HepG2 (cell line): ENCODE measurements around the gene PLG. TPM values are rescaled to one million over a fixed set of nuclear protein-coding genes. Genes with fewer than 3 reads are reported as not detected.

ENCODE experiments used
- E2F5 ChIP-seq: sonication (generic); formaldehyde crosslinking; conservative IDR thresholded peaks from 2 replicates; pipeline ENCODE4 v1.4.0; 2020; ENCODE audit warnings: missing genetic modification reagents
- EEA1 ChIP-seq: sonication (generic); formaldehyde crosslinking; IDR thresholded peaks from 2 replicates; pipeline ENCODE4 v1.5.1; 2020; ENCODE audit warnings: mild to moderate bottlenecking, missing genetic modification reagents, borderline replicate concordance
- FLYWCH1 ChIP-seq: sonication (generic); formaldehyde crosslinking; IDR thresholded peaks from 2 replicates; pipeline ENCODE4 v1.8.1; 2023; ENCODE audit warnings: mild to moderate bottlenecking, missing genetic modification reagents
- HNF1A ChIP-seq, 2 experiments: sonication (generic) in 1 of 2; formaldehyde crosslinking in 1 of 2; IDR thresholded peaks; 2 replicates each; pipeline versions ENCODE4 v1.4.0 to v1.6.1; 2016 to 2020; ENCODE audit warnings: borderline replicate concordance in 1 of 2, low read depth in 1 of 2, mild to moderate bottlenecking in 1 of 2, missing genetic modification reagents in 1 of 2
- NR1H2 ChIP-seq: sonication (generic); formaldehyde crosslinking; IDR thresholded peaks from 2 replicates; pipeline ENCODE4 v1.8.1; 2022; ENCODE audit warnings: low read depth, missing genetic modification reagents, borderline replicate concordance
- SATB2 ChIP-seq: sonication (generic); formaldehyde crosslinking; IDR thresholded peaks from 2 replicates; pipeline ENCODE4 v1.5.0; 2020; ENCODE audit warnings: missing genetic modification reagents
- SIX4 ChIP-seq: sonication (generic); formaldehyde crosslinking; IDR thresholded peaks from 2 replicates; pipeline ENCODE4 v1.4.0; 2020; ENCODE audit warnings: missing genetic modification reagents
- TAF15 ChIP-seq: fragments of 200-400 bp; formaldehyde crosslinking; IDR thresholded peaks from one replicate; pipeline ENCODE4 v1.6.1; 2018; ENCODE audit warnings: mild to moderate bottlenecking, low read depth, low read length; ENCODE audit not compliant: poor library complexity, severe bottlenecking
- TBL1XR1 ChIP-seq: fragments of 150-350 bp; IDR thresholded peaks from 2 replicates; pipeline ENCODE4 v1.6.1; 2014; ENCODE audit warnings: borderline replicate concordance, low read length; ENCODE audit not compliant: partially characterized antibody
- ZNF512 ChIP-seq: sonication (generic); formaldehyde crosslinking; IDR thresholded peaks from 2 replicates; pipeline ENCODE4 v1.4.0; 2020; ENCODE audit warnings: mild to moderate bottlenecking, missing genetic modification reagents
- ZNF776 ChIP-seq: sonication (generic); formaldehyde crosslinking; IDR thresholded peaks from 2 replicates; pipeline ENCODE4 v1.4.0; 2020; ENCODE audit warnings: mild to moderate bottlenecking, missing genetic modification reagents
- ZNF891 ChIP-seq: sonication (generic); formaldehyde crosslinking; IDR thresholded peaks from 2 replicates; pipeline ENCODE4 v1.5.0; 2020; ENCODE audit warnings: mild to moderate bottlenecking, missing genetic modification reagents
- polyA plus RNA-seq, 8 experiments: library from polyadenylated mRNA; depleted of rRNA in 3 of 8; stranded (reverse) in 7 of 8; unstranded in 1 of 8; fragments of >200 nt; fragmentation: Illumina TruSeq in 4 of 8; extraction: Trizol in 4 of 8; gene quantifications; 2 replicates each; pipeline versions ENCODE4 v1.2.1 to v1.2.3, GENCODE V29; 2011 to 2016; ENCODE audit warnings: low read depth in 4 of 8, missing spikeins in 1 of 8, mixed read lengths in 1 of 8; ENCODE audit not compliant: insufficient read depth in 1 of 8
- total RNA-seq, 5 experiments: library from RNA; depleted of rRNA; stranded (reverse); fragments of >200 nt; fragmentation: Illumina TruSeq; extraction: Trizol; gene quantifications; 2 replicates each; pipeline ENCODE4 v1.2.3, GENCODE V29; 2016; ENCODE audit warnings: low read depth in 1 of 5
- TF ChIP-seq, protein P1 (sequence below): sonication (generic); formaldehyde crosslinking; IDR thresholded peaks from 2 replicates; pipeline ENCODE4 v1.4.0; 2020; ENCODE audit warnings: mild to moderate bottlenecking, missing genetic modification reagents
- TF ChIP-seq, protein P2 (sequence below): sonication (generic); IDR thresholded peaks from 2 replicates; pipeline ENCODE4 v1.6.1; 2016; ENCODE audit warnings: low read depth, borderline replicate concordance
- TF ChIP-seq, protein P3 (sequence below): sonication (generic); formaldehyde crosslinking; IDR thresholded peaks from 2 replicates; pipeline ENCODE4 v1.4.0; 2020; ENCODE audit warnings: missing genetic modification reagents, mild to moderate bottlenecking, borderline replicate concordance

PLG gene
- total and polyA plus RNA-seq, 2 of the 13 experiments (the other 11 are each of a cell fraction or from before 2014, with no cell fraction given), result 1.7 to 10.7 TPM

DNA sequence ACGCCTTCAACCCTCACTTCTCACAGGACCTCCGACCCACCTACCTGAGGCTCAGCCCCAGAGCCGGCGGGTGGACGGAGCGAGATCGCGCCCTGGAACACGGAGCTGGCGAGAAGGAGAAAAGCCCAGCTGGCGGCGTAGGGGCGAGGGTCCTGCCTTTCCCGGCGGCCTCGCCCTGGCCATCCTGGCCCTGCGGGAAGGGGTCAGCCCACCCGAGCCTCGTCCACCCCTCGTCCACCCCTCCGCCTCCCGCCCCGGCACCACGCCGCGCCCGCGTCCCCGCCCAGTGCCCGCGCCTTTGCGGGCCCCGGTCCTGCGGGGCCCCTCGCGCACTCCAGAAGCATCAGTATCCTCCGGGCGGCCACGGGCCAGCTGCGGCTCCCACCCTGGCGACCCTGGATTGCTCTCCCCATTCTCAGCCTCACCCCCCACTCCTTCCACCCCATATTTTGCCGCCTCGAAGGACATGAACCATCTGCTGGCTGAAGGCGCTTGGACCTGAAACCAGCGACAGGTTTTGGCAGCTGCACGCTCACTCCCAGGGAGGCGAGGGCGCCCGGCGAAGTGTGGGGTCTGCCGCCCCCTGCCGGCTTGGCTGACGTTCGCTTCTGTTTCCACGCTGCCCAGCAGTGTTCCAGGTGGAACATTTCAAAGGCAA lies 65.1 kb downstream of the PLG start (continued):
- TF ChIP-seq, protein P1, sequence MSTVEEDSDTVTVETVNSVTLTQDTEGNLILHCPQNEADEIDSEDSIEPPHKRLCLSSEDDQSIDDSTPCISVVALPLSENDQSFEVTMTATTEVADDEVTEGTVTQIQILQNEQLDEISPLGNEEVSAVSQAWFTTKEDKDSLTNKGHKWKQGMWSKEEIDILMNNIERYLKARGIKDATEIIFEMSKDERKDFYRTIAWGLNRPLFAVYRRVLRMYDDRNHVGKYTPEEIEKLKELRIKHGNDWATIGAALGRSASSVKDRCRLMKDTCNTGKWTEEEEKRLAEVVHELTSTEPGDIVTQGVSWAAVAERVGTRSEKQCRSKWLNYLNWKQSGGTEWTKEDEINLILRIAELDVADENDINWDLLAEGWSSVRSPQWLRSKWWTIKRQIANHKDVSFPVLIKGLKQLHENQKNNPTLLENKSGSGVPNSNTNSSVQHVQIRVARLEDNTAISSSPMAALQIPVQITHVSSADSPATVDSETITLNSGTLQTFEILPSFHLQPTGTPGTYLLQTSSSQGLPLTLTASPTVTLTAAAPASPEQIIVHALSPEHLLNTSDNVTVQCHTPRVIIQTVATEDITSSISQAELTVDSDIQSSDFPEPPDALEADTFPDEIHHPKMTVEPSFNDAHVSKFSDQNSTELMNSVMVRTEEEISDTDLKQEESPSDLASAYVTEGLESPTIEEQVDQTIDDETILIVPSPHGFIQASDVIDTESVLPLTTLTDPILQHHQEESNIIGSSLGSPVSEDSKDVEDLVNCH, result no peak
- TF ChIP-seq FLYWCH1 (CRISPR knock-in tag) (no peak), ZNF776 (no peak), ZNF891 (CRISPR knock-in tag) (peak; percentile 85; the same call in 1 of the 2 replicates), HNF1A (IDR thresholded peaks at IDR 0.05; ENCODE audit: low read depth) (no peak), HNF1A (CRISPR knock-in tag; IDR thresholded peaks at IDR 0.05; ENCODE audit: borderline replicate concordance) (no peak), NR1H2 (CRISPR knock-in tag) (no peak), EEA1 (CRISPR knock-in tag) (peak; percentile 83; the same call in 1 of the 2 replicates), TAF15 (no peak), TBL1XR1 (no peak), ZNF512 (CRISPR knock-in tag) (no peak), SIX4 (CRISPR knock-in tag) (no peak), E2F5 (no peak), SATB2 (CRISPR knock-in tag) (no peak)
- TF ChIP-seq, protein P2, sequence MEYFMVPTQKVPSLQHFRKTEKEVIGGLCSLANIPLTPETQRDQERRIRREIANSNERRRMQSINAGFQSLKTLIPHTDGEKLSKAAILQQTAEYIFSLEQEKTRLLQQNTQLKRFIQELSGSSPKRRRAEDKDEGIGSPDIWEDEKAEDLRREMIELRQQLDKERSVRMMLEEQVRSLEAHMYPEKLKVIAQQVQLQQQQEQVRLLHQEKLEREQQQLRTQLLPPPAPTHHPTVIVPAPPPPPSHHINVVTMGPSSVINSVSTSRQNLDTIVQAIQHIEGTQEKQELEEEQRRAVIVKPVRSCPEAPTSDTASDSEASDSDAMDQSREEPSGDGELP, result no peak
- TF ChIP-seq, protein P3, sequence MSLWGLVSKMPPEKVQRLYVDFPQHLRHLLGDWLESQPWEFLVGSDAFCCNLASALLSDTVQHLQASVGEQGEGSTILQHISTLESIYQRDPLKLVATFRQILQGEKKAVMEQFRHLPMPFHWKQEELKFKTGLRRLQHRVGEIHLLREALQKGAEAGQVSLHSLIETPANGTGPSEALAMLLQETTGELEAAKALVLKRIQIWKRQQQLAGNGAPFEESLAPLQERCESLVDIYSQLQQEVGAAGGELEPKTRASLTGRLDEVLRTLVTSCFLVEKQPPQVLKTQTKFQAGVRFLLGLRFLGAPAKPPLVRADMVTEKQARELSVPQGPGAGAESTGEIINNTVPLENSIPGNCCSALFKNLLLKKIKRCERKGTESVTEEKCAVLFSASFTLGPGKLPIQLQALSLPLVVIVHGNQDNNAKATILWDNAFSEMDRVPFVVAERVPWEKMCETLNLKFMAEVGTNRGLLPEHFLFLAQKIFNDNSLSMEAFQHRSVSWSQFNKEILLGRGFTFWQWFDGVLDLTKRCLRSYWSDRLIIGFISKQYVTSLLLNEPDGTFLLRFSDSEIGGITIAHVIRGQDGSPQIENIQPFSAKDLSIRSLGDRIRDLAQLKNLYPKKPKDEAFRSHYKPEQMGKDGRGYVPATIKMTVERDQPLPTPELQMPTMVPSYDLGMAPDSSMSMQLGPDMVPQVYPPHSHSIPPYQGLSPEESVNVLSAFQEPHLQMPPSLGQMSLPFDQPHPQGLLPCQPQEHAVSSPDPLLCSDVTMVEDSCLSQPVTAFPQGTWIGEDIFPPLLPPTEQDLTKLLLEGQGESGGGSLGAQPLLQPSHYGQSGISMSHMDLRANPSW, result no peak
